ENCODE data around the gene APELA. TPM values are rescaled to one million over a fixed set of nuclear protein-coding genes. Genes with fewer than 3 reads are reported as not detected.

Gene APELA
- 4.3 TPM for total RNA-seq

GRCh38 chr4:164876700-164877324 is at the start of gene APELA:
APELA (plus strand) TSS chr4:164877178; CDS start chr4:164877332, 154 bp downstream.

Other genes with a start within 250 kb of the APELA start
- not detected for gene SMIM31, start 123.0 kb upstream of the APELA start, total RNA-seq
- gene TRIM61, start 100.5 kb downstream of the APELA start, total RNA-seq, result 1.2 TPM
- gene TRIM60, start 154.8 kb downstream of the APELA start, total RNA-seq, result not detected
- gene TRIM75, start 176.7 kb downstream of the APELA start, total RNA-seq, result not detected
- 16.7 TPM for gene TMEM192, start 235.7 kb downstream of the APELA start, total RNA-seq

Measured in metanephros (tissue), 1 donor.